Measurements from ENCODE around the gene GMCL2.

- no peak for TF ChIP-seq CTCF (conservative IDR thresholded peaks at IDR 0.05)
- TF ChIP-seq ZFX (IDR thresholded peaks at IDR 0.05) = no peak
Observed at GRCh38 chr5:178225174-178225573, 38.0 kb upstream of the GMCL2 start.

Data from C4-2B (cell line).